ENCODE results near the gene CFAP45. TPM values are rescaled to one million over a fixed set of nuclear protein-coding genes. Genes with fewer than 3 reads are reported as not detected.
"Not testable (repeated sequence)": the region's sequence is repeated elsewhere in the genome, so short reads cannot be mapped to it uniquely, and the experiment has no call there.

The CFAP45 gene
- polyA plus RNA-seq, 3 donors: 0.33 to 1.1 TPM; not detected in 1

- H3K27ac ChIP-seq (ENCODE audit: low read depth, low read length): no peak overlapping the region
- WGBS, 3 donors: 32 to 66% (median 63%) methylated on average over 5 of the region's 5 CpGs
Observed at GRCh38 chr1:159915571-159916241, 15.7 kb upstream of the CFAP45 start.

DNA sequence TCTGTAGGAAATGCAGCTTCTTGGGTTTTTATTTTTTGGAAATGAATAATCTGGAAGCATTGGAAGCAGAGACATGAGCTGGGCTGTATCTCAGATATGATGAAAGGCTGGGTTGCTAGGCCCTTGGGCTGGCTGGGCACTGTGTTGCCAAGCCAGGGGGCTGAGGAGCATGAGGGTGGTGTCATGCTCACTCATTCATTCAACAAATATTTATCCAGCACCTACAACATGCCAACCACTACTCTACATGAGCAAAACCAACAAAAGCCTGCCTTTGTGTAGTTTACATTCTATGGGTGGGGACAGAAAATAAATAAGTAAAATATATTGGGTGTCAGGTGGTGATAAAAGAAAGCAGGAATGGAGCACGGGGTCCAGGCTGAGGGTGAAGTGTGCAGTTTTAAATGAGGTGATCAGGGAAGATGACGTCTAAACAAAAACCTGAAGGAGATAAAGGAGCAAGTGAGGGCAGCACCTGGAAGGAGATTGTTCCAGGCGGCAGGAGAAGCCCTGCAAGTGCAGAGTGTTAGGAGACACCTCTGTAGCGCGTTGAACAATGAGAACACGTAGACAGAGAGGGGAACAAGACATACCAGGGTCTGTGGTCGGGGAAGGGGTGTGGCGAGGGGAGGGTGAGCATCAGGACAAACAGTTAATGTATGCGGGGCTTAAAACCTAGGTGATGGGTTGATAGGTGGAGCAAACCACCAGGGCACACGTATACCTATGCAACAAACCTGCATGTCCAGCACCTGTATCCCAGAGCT, 14.5 kb upstream of the CFAP45 start:
- H3K27ac ChIP-seq (ENCODE audit: low read depth, low read length): no peak overlapping the region
- 73 to 91% (median 88%) methylated on average over 10 of the region's 10 CpGs for WGBS, 3 donors

- no peak overlapping the region for H3K27ac ChIP-seq (ENCODE audit: low read depth, low read length)
- WGBS, 3 donors: 36 to 74% (median 60%) methylated on average over 5 of the region's 5 CpGs
Observed at GRCh38 chr1:159913451-159914192, 13.7 kb upstream of the CFAP45 start.

GRCh38 chr1:159911326-159912070, 11.5 kb upstream of the CFAP45 start:
- WGBS, 3 donors: 54 to 72% (median 55%) methylated on average over 6 of the region's 6 CpGs
- no peak overlapping the region for H3K27ac ChIP-seq (ENCODE audit: low read depth, low read length)

DNA sequence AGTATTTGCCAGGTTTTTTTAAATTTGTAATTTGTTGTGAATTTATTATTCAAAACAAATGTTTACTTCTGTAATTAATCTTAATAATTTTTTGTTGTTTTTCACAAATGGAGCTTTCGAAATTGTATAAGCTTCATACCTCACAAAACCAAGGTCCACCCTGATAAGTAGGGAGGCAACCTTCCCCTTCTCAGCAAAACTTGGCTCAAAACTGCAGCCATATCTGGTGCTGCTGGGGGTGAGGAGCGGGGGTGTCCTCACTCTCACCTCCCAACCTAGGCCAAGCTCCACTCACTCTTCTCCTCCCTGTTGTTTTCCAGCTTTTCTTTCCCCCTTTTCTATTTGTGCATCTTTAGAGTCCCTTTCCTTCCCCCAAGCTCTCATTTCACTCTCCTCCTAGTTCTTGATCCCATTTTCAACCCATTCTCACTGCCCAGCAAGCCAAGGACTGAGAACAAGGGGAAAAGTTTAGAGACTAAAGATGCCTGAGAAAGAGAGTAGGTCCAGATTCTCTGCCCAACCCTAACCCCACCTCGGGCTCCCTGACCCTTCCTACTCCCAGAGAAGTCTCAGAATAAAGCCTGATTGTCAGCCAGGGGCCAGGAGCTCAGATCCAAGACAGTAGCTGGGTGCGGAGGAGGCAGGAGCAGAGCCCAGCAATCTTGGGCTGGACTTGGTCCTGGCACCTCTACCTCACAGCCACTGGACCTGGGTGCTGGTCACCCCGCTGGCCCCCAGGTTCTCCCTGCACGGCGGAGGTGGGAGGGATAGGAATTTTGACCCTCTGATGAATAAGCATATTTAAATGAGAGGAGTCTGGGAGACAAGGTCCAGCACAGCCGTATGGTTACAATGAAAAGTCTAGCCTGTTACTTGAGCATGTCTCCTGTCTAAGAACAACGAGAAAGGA, 8.3 kb upstream of the CFAP45 start:
- no peak overlapping the region for H3K27ac ChIP-seq (ENCODE audit: low read depth, low read length)
- WGBS, 3 donors: 66 to 85% (median 82%) methylated on average over 9 of the region's 9 CpGs

GRCh38 chr1:159906960-159907359, 7.0 kb upstream of the CFAP45 start:
- WGBS, 3 donors: 64 to 89% (median 83%) methylated on average over 1 of the region's 1 CpG
- H3K27ac ChIP-seq (ENCODE audit: low read depth, low read length): no peak overlapping the region

- 67 to 81% (median 76%) methylated on average over 3 of the region's 3 CpGs for WGBS, 3 donors
- not testable (repeated sequence) for H3K27ac ChIP-seq (ENCODE audit: low read depth, low read length)
Observed at GRCh38 chr1:159904036-159904435, 4.1 kb upstream of the CFAP45 start.

- no peak overlapping the region for H3K27ac ChIP-seq (ENCODE audit: low read depth, low read length)
- 64 to 100% (median 82%) methylated on average over 3 of the region's 3 CpGs for WGBS, 3 donors
Observed at GRCh38 chr1:159902541-159902940, 2.6 kb upstream of the CFAP45 start.

DNA sequence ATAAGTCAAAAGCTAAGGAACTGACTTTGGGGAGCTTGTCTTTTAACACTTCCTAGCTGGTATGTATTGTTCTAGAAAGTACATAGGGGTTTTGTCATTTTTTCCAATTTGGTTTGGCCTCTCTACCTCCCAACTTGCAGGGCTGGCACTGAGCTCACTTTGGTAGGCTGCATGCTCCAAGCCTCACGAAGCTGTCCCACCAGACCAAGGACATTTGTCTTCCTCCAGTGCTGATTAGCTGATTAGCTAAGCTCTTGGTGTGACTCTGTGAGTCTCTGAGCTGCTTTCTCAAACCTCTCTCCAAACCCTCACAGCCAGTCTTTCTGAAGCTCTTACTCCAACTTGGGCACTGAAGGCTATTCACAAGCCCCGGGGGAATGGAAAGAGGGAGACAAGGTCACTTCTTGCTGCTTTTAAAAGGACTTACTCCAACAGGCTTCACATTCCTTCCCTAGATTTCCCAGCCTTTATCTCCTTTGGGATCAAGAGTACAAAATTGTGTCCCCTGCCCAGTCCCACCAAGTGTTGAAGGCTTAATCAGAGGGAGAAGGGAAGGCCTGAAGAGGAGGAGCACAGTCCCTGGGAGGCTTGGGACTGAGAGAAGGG, 893 bp upstream of the CFAP45 start:
- WGBS, 3 donors: 49 to 84% (median 76%) methylated on average over 2 of the region's 2 CpGs
- H3K27ac ChIP-seq (ENCODE audit: low read depth, low read length): no peak overlapping the region

- not testable (repeated sequence) for H3K27ac ChIP-seq (ENCODE audit: low read depth, low read length)
- WGBS, 3 donors: 82 to 92% (median 90%) methylated on average over 11 to 14 of the region's 15 CpGs
Observed at GRCh38 chr1:159899634-159900033, 331 bp downstream of the CFAP45 start.

DNA sequence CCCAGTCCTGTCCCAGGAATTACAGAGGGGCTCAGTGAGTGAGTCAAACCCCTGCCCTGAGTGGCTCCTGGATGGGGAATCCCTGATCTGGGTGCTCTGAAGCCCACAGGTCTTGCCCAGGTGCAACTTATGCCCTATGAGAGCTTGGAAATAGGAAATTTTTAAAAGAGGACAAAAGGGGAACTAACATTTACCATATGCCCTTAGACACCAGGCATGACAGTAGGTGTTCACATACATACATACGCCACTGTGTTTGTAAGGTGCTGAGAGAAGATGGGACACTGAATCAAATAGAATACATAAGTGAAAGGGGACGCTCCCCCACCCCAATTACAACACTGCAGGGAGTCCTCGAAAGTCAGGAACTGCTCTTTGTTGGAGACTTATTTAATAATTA, 1.4 kb downstream of the CFAP45 start:
- 85 to 88% (median 87%) methylated on average over 3 of the region's 3 CpGs for WGBS, 3 donors
- H3K27ac ChIP-seq (ENCODE audit: low read depth, low read length): no peak overlapping the region

DNA sequence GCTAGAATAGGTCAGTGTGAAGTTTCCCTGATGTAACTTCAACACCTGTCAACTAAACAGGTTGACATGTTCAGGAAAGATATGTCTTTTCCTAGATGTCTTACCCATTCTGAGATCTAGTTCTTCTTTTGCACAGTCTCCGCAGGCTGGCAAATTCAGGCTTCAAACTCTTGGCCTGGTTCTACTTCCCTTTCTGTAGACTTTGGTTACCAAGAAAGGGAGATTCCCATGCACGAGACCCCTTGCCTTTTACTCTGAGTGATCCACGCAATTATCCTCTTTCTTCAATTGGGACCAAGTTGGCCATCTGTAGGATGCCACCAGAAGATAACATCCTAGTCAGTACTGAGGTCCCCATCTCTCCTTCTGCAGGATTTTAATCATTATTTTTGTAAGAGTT, 2.0 kb downstream of the CFAP45 start:
- 58 to 94% (median 71%) methylated on average over 3 of the region's 3 CpGs for WGBS, 3 donors
- H3K27ac ChIP-seq (ENCODE audit: low read depth, low read length): no peak overlapping the region

DNA sequence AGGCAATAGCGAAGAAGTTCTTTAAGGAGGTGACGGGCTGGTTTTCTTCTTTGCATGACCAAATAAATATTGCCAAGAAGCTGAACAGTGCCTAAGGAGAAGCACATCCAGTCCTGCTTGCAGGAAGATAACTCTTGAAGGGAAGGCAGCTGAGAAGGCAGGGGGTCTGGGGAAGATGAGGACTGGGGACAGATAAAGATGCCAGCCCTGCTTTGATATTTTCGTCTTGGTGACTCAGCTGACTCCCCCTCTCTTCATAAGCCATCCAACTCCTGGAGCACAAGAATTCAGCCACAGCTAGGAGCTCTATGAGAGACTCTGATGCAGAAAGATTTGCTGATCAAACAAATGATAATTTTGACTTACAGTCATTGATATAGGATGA, 3.4 kb downstream of the CFAP45 start:
- no peak overlapping the region for H3K27ac ChIP-seq (ENCODE audit: low read depth, low read length)
- WGBS, 3 donors: 63 to 79% (median 64%) methylated on average over 3 of the region's 3 CpGs

GRCh38 chr1:159895836-159896545, 4.0 kb downstream of the CFAP45 start:
- H3K27ac ChIP-seq (ENCODE audit: low read depth, low read length): no peak overlapping the region
- WGBS, 3 donors: 65 to 79% (median 65%) methylated on average over 6 of the region's 6 CpGs

- 79 to 80% (median 79%) methylated on average over 3 of the region's 3 CpGs for WGBS, 3 donors
- H3K27ac ChIP-seq (ENCODE audit: low read depth, low read length): no peak overlapping the region
Observed at GRCh38 chr1:159895286-159895685, 4.7 kb downstream of the CFAP45 start.

DNA sequence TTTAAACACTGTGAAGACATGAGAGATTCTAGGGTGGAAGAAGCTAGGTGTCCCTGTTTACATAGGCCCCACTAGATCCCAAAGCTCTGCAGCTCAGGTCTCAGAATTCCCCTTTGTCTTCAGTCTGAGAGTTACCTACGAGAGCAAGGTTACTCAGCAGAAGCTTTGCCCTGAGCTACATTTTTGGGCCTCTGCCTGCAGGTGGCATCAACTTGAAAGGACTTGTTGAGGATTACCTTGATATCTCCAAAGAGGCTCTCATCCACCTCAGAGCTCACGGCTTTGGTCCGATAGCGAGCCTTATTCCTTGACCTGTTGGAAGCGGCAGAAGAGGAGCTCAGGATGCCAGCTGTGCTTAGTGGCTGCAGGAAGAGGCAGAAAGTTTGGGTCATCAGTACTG, 7.0 kb downstream of the CFAP45 start:
- 87 to 94% (median 92%) methylated on average over 5 of the region's 5 CpGs for WGBS, 3 donors

More for the DNA sequence above, 7.0 kb downstream of the CFAP45 start:
- no peak overlapping the region for H3K27ac ChIP-seq (ENCODE audit: low read depth, low read length)
